GM19328 (cell line): ENCODE measurements around the gene MUC5AC.
"Not testable (repeated sequence)": the region's sequence is repeated elsewhere in the genome, so short reads cannot be mapped to it uniquely, and the experiment has no call there.

Experiments used
- ATAC-seq: cut with Tn5 transposase; IDR thresholded peaks from one replicate; pipeline ENCODE4 v1.9.1; 2021; ENCODE audit warnings: mild to moderate bottlenecking, moderate library complexity; ENCODE audit not compliant: unreplicated experiment

MUC5AC gene, protein sequence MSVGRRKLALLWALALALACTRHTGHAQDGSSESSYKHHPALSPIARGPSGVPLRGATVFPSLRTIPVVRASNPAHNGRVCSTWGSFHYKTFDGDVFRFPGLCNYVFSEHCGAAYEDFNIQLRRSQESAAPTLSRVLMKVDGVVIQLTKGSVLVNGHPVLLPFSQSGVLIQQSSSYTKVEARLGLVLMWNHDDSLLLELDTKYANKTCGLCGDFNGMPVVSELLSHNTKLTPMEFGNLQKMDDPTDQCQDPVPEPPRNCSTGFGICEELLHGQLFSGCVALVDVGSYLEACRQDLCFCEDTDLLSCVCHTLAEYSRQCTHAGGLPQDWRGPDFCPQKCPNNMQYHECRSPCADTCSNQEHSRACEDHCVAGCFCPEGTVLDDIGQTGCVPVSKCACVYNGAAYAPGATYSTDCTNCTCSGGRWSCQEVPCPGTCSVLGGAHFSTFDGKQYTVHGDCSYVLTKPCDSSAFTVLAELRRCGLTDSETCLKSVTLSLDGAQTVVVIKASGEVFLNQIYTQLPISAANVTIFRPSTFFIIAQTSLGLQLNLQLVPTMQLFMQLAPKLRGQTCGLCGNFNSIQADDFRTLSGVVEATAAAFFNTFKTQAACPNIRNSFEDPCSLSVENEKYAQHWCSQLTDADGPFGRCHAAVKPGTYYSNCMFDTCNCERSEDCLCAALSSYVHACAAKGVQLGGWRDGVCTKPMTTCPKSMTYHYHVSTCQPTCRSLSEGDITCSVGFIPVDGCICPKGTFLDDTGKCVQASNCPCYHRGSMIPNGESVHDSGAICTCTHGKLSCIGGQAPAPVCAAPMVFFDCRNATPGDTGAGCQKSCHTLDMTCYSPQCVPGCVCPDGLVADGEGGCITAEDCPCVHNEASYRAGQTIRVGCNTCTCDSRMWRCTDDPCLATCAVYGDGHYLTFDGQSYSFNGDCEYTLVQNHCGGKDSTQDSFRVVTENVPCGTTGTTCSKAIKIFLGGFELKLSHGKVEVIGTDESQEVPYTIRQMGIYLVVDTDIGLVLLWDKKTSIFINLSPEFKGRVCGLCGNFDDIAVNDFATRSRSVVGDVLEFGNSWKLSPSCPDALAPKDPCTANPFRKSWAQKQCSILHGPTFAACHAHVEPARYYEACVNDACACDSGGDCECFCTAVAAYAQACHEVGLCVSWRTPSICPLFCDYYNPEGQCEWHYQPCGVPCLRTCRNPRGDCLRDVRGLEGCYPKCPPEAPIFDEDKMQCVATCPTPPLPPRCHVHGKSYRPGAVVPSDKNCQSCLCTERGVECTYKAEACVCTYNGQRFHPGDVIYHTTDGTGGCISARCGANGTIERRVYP (N-terminal part only)

DNA sequence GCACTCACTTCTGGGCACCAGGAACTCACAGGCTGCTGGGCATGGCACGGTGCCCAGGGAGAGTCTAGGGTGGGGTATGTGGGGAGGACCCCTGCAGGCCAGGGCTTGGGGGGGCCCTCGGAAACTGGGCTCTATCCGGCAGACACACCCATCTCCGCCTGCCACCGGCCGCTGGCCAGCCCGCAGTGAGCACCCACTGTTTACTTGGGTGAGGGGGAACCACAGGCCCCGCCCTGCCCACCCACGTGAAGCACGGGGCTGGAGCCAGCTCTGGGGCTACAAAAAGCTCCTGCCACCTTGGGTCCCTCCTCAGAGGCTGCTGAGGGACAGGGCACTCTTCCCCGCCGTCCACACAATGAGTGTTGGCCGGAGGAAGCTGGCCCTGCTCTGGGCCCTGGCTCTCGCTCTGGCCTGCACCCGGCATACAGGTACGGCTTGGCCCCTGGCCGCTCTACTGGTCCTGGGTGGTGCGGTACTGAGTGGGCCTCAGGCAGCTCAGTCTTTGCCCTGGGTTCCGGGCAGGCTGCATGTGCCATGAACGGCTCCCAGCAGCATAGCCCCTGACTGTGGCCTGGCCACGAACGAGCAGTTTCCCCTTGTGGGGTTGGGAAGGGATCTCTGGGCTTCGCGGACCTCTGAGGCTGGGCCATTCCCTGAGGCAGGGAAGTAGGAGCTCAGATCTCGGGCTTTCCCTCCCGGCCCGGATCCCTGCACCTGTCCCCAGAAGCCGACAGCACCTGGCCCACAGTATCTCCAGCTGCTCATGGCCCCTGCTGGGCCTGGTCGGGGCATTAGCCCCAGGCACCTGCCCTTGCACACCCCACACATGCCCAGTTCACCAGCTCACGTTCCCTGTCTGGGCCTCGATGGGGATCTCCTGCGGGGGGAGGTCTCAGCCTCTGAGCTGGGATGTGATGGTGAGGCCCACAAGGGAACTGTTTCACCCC, at the start of gene MUC5AC:
TSS of gene MUC5AC (plus strand) at position 309 of the 947 bp plus-strand sequence. CDS start at position 356, 47 bp downstream.
- ATAC-seq, result no peak

DNA sequence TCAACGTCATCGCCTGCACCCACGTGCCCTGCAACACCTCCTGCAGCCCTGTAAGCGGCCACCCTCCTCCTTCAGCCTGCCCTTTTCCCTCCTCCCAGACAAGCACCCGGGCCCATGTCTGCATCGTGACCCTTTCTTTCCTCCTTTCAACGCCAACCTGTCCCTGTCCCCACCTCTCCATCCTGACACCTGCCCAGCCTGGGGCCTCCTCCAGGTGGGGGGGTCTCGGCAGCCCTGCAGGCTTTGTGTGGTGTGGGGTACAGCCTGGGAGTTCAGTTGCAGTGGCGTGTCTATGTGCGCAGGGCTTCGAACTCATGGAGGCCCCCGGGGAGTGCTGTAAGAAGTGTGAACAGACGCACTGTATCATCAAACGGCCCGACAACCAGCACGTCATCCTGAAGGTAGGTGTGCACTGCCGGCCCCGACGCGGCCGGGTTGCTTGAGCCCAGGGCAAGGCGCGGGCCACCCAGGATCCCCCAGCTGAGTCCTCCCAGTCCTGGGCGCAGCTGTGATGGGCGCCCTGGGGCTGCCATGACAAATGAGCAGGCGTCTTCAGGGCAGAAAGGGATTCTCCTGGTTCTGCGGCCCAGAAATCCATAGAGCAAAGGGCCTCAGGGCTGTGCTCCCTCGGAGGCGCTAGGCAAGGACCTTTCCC, 49.4 kb upstream of the MUC5AC start:
- ATAC-seq, result no peak

DNA sequence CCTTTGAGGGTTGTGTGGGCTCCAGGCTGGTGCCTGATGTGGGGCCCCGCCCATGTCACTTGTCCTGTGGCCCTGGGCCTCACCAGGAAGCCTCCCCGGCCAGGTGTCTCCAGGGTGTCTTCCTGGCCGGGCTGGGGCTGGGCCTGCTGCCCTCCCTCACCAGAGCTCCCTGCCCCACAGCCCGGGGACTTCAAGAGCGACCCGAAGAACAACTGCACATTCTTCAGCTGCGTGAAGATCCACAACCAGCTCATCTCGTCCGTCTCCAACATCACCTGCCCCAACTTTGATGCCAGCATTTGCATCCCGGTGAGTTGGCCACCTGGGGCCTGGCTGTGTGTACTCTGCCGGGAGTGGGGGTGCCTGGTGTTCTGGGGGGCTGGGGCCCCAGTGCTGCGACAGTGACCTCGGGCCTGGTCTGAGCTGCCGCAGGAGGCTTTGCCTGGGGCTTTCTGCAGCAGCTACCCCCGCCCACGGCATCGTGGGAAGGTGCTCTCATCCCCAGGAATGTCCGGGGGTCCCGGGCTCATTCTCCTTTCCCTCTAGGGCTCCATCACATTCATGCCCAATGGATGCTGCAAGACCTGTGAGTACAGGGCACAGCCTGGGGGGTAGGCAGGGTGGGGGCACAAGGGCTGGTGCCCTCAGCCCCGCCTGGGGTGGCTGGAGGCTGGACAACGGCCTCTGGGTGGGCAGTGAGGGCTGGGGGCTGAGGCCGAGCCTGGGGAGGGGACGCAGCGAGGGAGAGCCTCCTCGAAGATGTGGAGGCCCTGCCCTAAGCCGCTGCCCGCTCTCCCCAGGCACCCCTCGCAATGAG, 48.4 kb upstream of the MUC5AC start:
- no peak for ATAC-seq

DNA sequence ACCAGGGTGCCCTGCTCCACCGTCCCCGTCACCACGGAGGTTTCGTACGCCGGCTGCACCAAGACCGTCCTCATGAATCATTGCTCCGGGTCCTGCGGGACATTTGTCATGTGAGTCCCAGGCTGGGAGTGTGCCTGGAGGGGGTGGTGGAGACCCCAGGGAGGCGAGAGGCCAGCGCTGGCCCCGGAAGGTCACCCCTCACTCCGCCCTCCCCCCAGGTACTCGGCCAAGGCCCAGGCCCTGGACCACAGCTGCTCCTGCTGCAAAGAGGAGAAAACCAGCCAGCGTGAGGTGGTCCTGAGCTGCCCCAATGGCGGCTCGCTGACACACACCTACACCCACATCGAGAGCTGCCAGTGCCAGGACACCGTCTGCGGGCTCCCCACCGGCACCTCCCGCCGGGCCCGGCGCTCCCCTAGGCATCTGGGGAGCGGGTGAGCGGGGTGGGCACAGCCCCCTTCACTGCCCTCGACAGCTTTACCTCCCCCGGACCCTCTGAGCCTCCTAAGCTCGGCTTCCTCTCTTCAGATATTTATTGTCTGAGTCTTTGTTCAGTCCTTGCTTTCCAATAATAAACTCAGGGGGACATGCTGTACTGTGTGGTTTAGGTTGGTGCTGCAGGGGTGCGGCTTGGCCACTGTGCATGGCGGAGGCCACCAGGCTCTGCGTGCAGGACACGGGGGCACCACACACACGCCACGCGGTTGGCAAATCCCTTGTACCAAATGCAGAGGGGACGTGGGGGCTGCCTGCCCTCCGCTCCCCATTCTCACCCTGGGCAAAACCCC, 47.6 kb upstream of the MUC5AC start:
- no peak for ATAC-seq

DNA sequence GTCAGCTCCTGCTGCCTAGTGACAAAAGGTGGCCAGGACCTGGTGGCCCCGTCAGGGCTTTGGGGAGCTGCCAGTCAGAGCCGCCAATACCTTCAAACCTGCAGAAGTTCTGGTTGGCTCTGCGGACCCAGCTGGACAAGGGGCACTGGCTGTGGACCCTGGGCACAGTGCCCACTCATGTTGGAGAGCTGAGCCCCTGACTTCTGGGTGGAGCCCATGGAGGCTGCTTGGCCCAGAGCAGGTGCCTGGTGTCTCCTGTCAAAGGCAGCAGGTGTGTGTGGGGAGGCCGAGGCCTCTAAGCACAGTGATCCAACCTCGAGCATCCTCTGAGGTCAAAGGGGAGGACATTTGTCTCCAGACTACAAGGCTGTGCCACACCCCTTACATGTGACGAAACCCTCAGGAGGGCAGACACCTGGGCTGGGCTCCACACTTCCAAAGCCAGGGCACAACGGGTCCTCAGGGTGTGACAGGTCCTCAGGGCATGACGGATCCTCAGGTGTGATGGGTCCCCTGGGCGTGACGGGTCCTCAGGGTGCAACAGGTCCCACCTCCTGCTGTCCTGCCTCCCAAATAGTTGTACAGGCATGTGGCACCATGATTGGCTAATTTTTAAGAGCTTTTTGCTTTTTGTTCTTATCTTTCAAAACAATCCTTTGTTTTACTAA, 46.1 kb upstream of the MUC5AC start:
- ATAC-seq, result no peak

DNA sequence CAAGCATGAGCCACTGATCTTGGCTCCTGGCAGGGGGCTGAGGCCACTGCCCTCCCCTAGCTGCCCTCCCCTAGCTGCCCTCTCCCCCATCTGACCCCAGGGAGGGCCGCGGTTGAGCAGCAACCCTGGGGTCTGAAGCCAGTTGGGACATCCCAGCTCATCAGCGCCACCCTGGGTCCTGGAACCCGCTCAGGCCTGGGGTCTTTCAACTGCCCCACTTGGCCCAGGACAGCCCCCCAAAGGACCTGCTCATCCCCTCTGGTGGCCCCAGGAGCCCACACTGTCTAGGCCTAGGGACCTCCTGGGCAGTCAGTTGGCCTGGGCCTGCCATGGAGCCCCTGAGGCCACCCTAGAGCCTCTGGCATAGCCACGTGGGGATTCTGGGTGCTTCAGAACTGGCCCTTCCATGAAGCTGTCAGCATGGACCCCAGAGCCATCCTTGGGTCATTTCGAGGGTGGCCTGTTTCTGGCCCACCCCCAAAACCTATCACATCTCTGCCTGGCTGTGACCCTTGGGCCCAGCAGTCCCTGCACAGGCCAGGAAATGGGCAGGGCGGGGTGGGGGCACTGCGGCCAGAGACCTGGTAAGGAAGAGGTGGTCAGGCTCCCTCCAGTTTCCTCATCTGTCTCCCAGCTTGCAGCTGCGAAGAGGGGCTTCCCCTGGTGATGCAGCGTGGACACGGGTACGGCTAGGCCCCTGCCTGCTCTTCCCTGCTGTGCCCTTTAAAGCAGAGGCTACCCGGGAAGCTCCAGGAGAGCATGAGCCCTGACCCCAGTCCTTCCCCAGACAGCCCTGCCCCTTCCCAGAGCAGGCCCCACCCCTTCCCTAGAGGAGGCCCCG, 45.2 kb upstream of the MUC5AC start:
- ATAC-seq, result no peak

DNA sequence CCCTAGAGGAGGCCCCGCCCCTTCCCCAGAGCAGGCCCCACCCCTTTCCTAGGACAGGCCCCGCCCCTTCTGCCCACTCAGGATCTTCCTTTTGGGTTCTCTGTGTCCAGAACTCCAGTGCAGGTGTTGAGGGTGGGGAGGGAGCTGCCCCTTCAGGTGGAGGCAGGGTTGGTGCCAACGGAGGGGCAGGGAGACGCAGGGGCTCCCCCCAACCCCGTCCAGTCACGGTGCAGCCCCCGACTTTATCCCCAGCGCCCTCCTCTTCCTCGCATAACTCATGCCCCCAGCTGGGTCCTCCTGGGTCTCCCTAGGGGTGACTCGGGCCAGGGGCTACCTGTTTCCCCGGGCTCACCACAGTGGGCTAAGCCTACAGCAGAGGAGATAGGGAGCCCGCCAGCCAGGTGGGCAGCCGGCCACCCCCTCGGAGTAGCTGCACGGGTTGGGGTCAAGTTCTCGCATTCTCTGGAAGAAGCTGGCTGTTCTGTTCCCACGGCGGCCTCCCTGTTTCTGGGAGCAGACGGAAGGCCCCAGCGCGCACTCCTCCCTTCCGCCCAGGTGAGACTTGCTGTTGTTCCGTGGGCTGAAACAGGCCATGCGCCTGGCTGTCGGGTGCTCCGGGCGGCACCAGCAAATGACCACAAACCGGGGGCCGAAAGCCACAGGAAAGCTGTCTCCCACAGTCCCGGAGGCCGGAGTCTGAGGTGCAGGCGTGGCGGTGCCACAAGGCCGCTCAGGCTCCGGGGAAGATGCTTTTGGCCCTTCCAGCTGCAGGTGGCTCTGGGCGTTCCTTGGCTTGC, 44.1 kb upstream of the MUC5AC start:
- no peak for ATAC-seq

DNA sequence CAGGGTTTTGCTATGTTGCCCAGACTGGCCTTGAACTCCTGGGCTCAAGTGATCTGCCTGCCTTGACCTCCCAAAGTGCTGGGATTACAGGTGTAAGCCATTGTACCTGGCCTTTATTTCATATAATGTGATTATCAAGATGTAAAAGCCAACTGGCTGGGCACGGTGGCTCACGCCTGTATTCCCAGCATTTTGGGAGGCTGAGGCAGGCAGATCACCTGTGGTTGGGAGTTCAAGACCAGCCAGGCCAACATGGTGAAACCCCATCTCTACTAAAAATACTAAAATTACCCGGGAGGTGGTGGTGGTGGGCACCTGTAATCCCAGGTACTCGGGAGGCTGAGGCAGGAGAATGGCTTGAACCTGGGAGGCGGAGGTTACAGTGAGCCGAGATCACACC, 42.5 kb upstream of the MUC5AC start:
- ATAC-seq, result not testable (repeated sequence)

DNA sequence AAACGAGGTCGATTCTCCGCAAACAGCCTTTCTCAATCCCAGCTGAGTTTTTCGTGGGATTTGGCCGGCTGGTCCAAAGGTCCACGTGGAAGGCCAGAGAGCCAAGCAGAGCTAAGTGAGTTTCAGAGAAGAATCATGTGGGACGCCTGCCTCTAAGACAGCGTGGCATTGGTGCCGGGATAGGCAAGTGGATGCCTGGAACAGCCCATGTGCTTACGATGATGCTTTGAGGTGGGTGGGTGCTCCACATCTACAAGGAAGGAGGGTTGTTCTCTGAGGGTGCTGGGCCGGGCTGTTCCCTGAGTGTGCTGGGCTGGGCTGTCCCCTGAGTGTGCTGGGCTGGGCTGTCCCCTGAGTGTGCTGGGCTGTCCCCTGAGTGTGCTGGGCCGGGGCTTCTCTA, 41.6 kb upstream of the MUC5AC start:
- ATAC-seq, result no peak

DNA sequence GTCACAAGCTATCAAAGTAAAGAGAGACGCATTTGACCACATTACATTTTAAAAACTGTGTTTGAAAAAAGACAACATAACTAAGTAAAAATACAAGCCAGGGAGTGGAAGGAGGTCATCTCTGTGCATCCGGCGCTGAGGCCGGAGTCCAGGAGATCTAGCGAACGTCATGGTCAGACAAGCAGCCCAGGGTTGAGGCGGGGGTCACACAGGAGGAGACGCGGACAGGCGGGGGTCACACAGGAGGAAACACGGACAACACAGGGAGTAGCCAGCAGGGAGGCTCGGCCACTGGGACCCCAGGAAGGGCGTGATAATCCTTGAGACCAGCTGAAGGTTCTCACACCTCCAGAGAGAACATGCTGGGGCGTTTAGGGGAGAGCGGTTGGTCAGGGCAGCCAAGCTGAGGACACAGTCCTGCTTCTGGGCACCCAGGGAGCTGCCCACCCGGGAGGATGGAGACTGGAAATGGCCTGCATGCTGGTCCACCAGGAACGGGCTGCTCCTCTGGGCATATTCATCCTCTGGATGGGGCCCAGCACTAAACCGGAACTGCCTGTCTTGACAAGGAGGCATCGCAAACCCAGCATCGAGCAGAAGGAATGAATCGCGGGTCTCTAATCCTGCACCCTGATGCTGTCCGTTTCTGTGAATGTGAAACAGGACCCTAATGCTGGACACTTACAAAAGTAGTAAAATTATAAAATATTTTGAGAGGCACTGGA, 40.9 kb upstream of the MUC5AC start:
- ATAC-seq, result no peak

DNA sequence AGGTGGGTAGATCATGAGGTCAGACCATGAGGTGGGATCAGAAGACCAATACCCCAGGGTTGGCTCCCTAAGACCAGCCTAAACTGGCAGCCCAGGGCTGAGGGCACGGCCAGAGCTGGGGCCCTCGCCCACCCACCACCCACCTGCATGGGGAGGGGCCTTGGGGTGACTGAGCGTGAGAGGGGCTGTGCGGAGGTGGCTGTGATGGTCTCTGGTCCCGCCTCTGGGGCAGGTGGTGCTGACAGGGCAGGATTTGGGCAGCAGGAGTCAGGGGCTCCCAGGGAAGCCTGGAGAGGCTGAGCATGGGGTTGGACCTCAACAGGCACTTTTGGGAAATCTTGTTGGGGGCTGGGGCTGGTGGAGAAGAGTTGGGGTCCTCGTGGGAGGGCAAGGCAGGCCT, 39.8 kb upstream of the MUC5AC start:
- ATAC-seq, result no peak

DNA sequence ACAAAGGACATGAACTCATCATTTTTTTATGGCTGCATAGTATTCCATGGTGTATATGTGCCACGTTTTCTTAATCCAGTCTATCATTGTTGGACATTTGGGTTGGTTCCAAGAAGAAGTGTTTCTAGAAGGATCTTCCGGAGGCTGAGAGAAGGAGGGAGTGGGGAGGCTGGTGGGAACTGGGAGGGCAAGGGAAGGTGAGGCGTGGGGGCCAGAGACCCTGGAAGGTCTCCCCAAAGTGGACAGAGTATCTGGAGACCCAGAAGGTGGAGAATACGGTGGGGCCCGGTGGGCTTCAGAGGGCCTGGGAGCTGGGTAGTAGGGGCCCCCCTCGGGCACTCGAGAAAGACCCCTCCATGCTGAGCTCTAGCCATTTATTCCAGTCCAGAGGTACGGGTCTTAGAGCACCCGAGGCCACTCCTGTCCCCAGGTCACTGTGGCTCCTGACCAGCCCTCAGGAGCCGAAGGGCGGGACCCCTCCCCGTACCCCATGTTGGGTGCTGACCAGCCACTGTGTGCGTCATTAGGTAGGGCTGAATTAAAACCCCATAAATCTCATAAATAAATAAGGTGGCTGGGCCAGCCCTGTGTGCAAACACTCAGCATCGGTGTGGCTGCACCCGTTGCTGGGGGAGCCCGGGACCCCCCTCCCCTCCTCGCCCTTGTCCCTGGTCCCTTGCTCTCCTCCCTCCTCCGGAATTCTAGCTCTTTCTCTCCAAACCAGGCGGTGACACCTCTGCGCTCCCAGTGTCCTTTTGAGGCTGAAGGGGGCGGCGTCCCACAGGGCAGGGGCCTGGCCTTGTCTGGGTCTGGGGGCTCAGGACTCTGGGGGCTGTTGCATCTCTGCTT, 38.8 kb upstream of the MUC5AC start:
- no peak for ATAC-seq

DNA sequence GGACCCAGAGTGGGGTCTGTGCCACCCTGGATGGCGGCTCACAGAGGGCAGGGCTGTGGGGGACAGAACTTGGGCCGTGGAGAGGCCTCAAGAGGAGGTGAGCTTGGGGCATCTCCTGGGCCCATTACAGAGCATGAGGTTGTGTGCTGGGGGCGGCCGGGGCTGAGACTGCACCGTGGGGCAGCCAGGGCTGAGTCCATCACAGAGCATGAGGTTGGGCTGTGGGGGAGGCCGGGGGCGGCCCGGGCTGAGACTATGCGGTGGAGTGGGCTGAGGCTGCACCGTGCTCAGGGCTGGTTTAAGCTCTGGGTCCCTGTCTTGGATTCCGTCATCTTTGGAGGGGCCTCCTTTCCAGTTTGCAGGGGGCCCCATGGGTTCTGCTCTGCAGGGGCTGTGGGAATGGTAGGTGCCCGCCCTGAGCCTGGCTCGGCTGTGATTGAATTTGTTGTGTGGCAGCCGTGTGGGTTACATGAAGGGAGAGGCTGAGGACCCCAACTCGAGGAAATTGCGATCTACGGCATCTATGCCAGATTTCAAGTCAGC, 38.1 kb upstream of the MUC5AC start:
- ATAC-seq, result no peak
